Right cardiac atrium (tissue), 5 donors: ENCODE measurements around the gene HOXD9. TPM values are rescaled to one million over a fixed set of nuclear protein-coding genes. Genes with fewer than 3 reads are reported as not detected.

ENCODE experiments used
- ATAC-seq, 2 donors: fragments of 200-7000 bp; cut with Tn5 transposase; one replicate each; pipeline versions ENCODE4 v1.8.0 to v1.9.1; 2020; ENCODE audit warnings: moderate library complexity in 2 of 2, mild to moderate bottlenecking in 1 of 2
- DNase-seq, 3 donors: peaks; one replicate each; pipeline ENCODE4 v3.0.0-alpha.2; 2020
- H3K27ac ChIP-seq: one replicate; pipeline ENCODE4 v1.5.1; 2013; ENCODE audit warnings: mild to moderate bottlenecking, low read length, control low read depth, moderate library complexity
- H3K27me3 ChIP-seq: one replicate; pipeline ENCODE4 v1.6.1; 2013; ENCODE audit not compliant: control insufficient read depth, insufficient read depth
- H3K4me1 ChIP-seq: one replicate; pipeline ENCODE4 v1.6.1; 2013; ENCODE audit warnings: low read length; ENCODE audit not compliant: control insufficient read depth, insufficient read depth
- H3K4me3 ChIP-seq: one replicate; pipeline ENCODE4 v1.5.1; 2013; ENCODE audit warnings: low read length, control low read depth
- H3K9me3 ChIP-seq: one replicate; pipeline ENCODE4 v1.6.1; 2013; ENCODE audit warnings: low read length; ENCODE audit not compliant: control insufficient read depth
- WGBS: extraction: QIAGEN DNeasy Blood & Tissue Kit; methylation state at CpG from one replicate; pipeline ENCODE4 v1.1.7; 2013; 5-methylcytosine and 5-hydroxymethylcytosine counted together
- intact Hi-C, 4 donors: fragments of 100-400 bp; cut with DNase I; formaldehyde crosslinking; loops; one replicate each; pipeline versions ENCODE4 v1.11.0 to v1.14.0; 2022 to 2023
- polyA plus RNA-seq: library from polyadenylated mRNA; stranded (reverse); fragments of 200-250 nt; gene quantifications from one replicate; pipeline ENCODE4 v1.2.3, GENCODE V29; 2013
- total RNA-seq, 4 donors: library from RNA; stranded (reverse); fragmentation: NEBNext Ultra II Directional; extraction: Animal tissue kit (Norgen Biotek cat#: 25700); gene quantifications; one replicate each; pipeline ENCODE4 v1.2.1, GENCODE V29; 2021
- donor health status: healthy with polysubstance abuse.
- donor health status: DM: no; HTN: yes; CAD: no.
- donor health status: DM: no; HTN: no; CAD: no.
- donor health status: DM: no; HTN: yes; CAD: no; lungs with severe emphysema.
- donor health status: DM: yes; HTN: yes; CAD: no.

HOXD9 gene
- total and polyA plus RNA-seq, 5 donors = 0.09 TPM; not detected in 4

- no peaks in the 10 kb centered on the region for H3K9me3 ChIP-seq
- peak overlapping the region; percentile 55 for H3K4me3 ChIP-seq
- intact Hi-C loops = loop anchor here in 2 of 4 donors (10.0 kb wide), 2 partner anchors 1004 to 1014 kb away; no protein-coding TSS in a partner anchor
- peak in 1 of 3 donors; percentile 67 for DNase-seq
- H3K27me3 ChIP-seq = peaks cover 16% of the 10 kb centered on the region
- under 1% methylated on average over 100 of the region's 100 CpGs for WGBS
- no peak overlapping the region for H3K27ac ChIP-seq
- peak in 1 of 2 donors; percentile 37 for ATAC-seq
- peaks cover 3% of the 10 kb centered on the region for H3K4me1 ChIP-seq
These were observed 7.8 kb downstream of the HOXD9 start for GRCh38 chr2:176130147-176130956.

- H3K27me3 ChIP-seq = peaks cover 14% of the 10 kb centered on the region
- ATAC-seq (no peak), DNase-seq (no peak)
- H3K9me3 ChIP-seq = no peaks in the 10 kb centered on the region
- peak overlapping the region; percentile 21 for H3K4me3 ChIP-seq
- intact Hi-C loops = loop anchor here in 2 of 4 donors (10.0 kb wide), 2 partner anchors 1004 to 1014 kb away; no protein-coding TSS in a partner anchor
- WGBS = 11% methylated on average over 15 of the region's 15 CpGs
- H3K27ac ChIP-seq = no peak overlapping the region
- peaks cover 3% of the 10 kb centered on the region for H3K4me1 ChIP-seq
These were observed 8.7 kb downstream of the HOXD9 start for GRCh38 chr2:176130957-176131847.

GRCh38 chr2:176131848-176132158 lies 9.3 kb downstream of the HOXD9 start:
- intact Hi-C loops = loop anchor here in 2 of 4 donors (10.0 kb wide), 2 partner anchors 1003 to 1013 kb away; no protein-coding TSS in a partner anchor
- WGBS = 24% methylated on average over 4 of the region's 4 CpGs
- H3K9me3 ChIP-seq = no peaks in the 10 kb centered on the region
- peak overlapping the region; percentile 43 for H3K4me3 ChIP-seq
- H3K27ac ChIP-seq = no peak overlapping the region
- ATAC-seq (no peak), DNase-seq (no peak)
- H3K4me1 ChIP-seq = peaks cover 3% of the 10 kb centered on the region
- H3K27me3 ChIP-seq = peaks cover 14% of the 10 kb centered on the region

- DNase-seq = no peak
- no peak overlapping the region for H3K27ac ChIP-seq
- peak overlapping the region; percentile 43 for H3K4me3 ChIP-seq
- H3K9me3 ChIP-seq = no peaks in the 10 kb centered on the region
- ATAC-seq = no peak
- intact Hi-C loops = loop anchor here in 2 of 4 donors (10.0 kb wide), 2 partner anchors 1002 to 1012 kb away; no protein-coding TSS in a partner anchor
- H3K27me3 ChIP-seq = peaks cover 14% of the 10 kb centered on the region
- peaks cover 3% of the 10 kb centered on the region for H3K4me1 ChIP-seq
- 14% methylated on average over 33 of the region's 33 CpGs for WGBS
These were observed 10.0 kb downstream of the HOXD9 start for GRCh38 chr2:176132205-176133171.

GRCh38 chr2:176133389-176133788 lies 10.9 kb downstream of the HOXD9 start:
- H3K4me3 ChIP-seq = no peak overlapping the region
- no peak overlapping the region for H3K27ac ChIP-seq
- peaks cover 3% of the 10 kb centered on the region for H3K4me1 ChIP-seq
- ATAC-seq (no peak), DNase-seq (no peak)
- H3K9me3 ChIP-seq = no peaks in the 10 kb centered on the region
- intact Hi-C loops = loop anchor here in 2 of 4 donors (10.0 kb wide), 2 partner anchors 1001 to 1011 kb away; no protein-coding TSS in a partner anchor
- H3K27me3 ChIP-seq = peaks cover 12% of the 10 kb centered on the region

GRCh38 chr2:176134035-176134434 lies 11.5 kb downstream of the HOXD9 start:
- Histone ChIP-seq H3K27ac (no peak overlapping the region), H3K27me3 (peaks cover 12% of the 10 kb centered on the region), H3K4me3 (no peak overlapping the region), H3K4me1 (peaks cover 3% of the 10 kb centered on the region), H3K9me3 (no peaks in the 10 kb centered on the region)
- ATAC-seq (no peak), DNase-seq (no peak)
- intact Hi-C loops = loop anchor here in 2 of 4 donors (10.0 kb wide), 2 partner anchors 1001 to 1011 kb away; no protein-coding TSS in a partner anchor
- 38% methylated on average over 4 of the region's 4 CpGs for WGBS

- Histone ChIP-seq H3K9me3 (no peaks in the 10 kb centered on the region), H3K4me3 (no peak overlapping the region), H3K27me3 (peaks cover 12% of the 10 kb centered on the region), H3K27ac (no peak overlapping the region), H3K4me1 (no peaks in the 10 kb centered on the region)
- ATAC-seq = no peak
- intact Hi-C loops = loop anchor here in 2 of 4 donors (5.0 to 10.0 kb wide), 3 partner anchors 507 to 1010 kb away; no protein-coding TSS in a partner anchor
- no peak for DNase-seq
These were observed 12.5 kb downstream of the HOXD9 start for GRCh38 chr2:176135035-176135440.

- H3K27ac ChIP-seq = no peak overlapping the region
- no peaks in the 10 kb centered on the region for H3K4me1 ChIP-seq
- peak overlapping the region; percentile 43 for H3K4me3 ChIP-seq
- intact Hi-C loops = loop anchor here in 2 of 4 donors (5.0 to 10.0 kb wide), 3 partner anchors 506 to 1008 kb away; no protein-coding TSS in a partner anchor
- H3K9me3 ChIP-seq = no peaks in the 10 kb centered on the region
- ATAC-seq (no peak), DNase-seq (peak in 1 of 3 donors; percentile 63)
- WGBS = 3% methylated on average over 71 of the region's 71 CpGs
- H3K27me3 ChIP-seq = peaks cover 10% of the 10 kb centered on the region
These were observed 14.1 kb downstream of the HOXD9 start for GRCh38 chr2:176136374-176137251.

- intact Hi-C loops = loop anchor here in 2 of 4 donors (5.0 to 10.0 kb wide), 3 partner anchors 505 to 1008 kb away; no protein-coding TSS in a partner anchor
- Histone ChIP-seq H3K27ac (no peak overlapping the region), H3K27me3 (peaks cover 10% of the 10 kb centered on the region), H3K4me1 (no peaks in the 10 kb centered on the region), H3K9me3 (no peaks in the 10 kb centered on the region), H3K4me3 (no peak overlapping the region)
- ATAC-seq (no peak), DNase-seq (no peak)
- 26% methylated on average over 2 of the region's 2 CpGs for WGBS
These were observed 14.7 kb downstream of the HOXD9 start for GRCh38 chr2:176137252-176137580.
